ENCODE measurements around the gene PDP2.
"Not testable (repeated sequence)": the region's sequence is repeated elsewhere in the genome, so short reads cannot be mapped to it uniquely, and the experiment has no call there.

DNA sequence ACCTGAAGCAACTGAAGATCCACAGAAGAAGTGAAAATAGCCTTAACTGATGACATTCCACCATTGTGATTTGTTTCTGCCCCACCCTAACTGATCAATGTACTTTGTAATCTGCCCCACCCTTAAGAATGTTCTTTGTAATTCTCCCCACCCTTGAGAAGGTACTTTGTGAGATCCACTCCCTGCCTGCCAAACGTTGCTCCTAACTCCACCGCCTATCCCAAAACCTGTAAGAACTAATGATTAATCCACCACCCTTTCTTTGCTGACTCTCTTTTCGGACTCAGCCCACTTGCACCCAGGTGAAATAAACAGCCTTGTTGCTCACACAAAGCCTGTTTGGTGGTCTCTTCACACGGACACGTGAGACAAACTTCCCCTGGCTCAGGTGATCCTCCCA, 16.4 kb downstream of the PDP2 start:
- TF ChIP-seq, protein P1, sequence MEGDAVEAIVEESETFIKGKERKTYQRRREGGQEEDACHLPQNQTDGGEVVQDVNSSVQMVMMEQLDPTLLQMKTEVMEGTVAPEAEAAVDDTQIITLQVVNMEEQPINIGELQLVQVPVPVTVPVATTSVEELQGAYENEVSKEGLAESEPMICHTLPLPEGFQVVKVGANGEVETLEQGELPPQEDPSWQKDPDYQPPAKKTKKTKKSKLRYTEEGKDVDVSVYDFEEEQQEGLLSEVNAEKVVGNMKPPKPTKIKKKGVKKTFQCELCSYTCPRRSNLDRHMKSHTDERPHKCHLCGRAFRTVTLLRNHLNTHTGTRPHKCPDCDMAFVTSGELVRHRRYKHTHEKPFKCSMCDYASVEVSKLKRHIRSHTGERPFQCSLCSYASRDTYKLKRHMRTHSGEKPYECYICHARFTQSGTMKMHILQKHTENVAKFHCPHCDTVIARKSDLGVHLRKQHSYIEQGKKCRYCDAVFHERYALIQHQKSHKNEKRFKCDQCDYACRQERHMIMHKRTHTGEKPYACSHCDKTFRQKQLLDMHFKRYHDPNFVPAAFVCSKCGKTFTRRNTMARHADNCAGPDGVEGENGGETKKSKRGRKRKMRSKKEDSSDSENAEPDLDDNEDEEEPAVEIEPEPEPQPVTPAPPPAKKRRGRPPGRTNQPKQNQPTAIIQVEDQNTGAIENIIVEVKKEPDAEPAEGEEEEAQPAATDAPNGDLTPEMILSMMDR (conservative IDR thresholded peaks at IDR 0.05; ENCODE audit: low read length), result not testable (repeated sequence)
- not testable (repeated sequence) for TF ChIP-seq EZH2phosphoT487 (IDR thresholded peaks at IDR 0.05; ENCODE audit: borderline replicate concordance)

Measured in Loucy (cell line).